IMR-90 (cell line): ENCODE measurements around the gene VPS35L. TPM values are rescaled to one million over a fixed set of nuclear protein-coding genes. Genes with fewer than 3 reads are reported as not detected.

Experiments used
- ATAC-seq: fragments of 200-7000 bp; cut with Tn5 transposase; 2 replicates; pipeline ENCODE4 v1.9.1; 2020; ENCODE audit warnings: low read depth, mild to moderate bottlenecking, moderate library complexity
- BruUV-seq: library from RNA; stranded (reverse); fragments of 400-500 nt; replicated peaks from 2 replicates; lab custom pipeline; 2021; lab: Mats Ljungman, UMichigan
- CTCF ChIA-PET: fragments of 300-600 bp; formaldehyde crosslinking; extraction: SDS; loops from one replicate; lab custom pipeline; 2021; ENCODE audit warnings: antibody characterized with exemption; lab: Yijun Ruan, JAX
- POLR2A ChIA-PET: fragments of 300-600 bp; sonication (Branson Sonifier 250); formaldehyde crosslinking; loops from one replicate; lab custom pipeline; 2022; ENCODE audit warnings: antibody characterized with exemption; ENCODE audit not compliant: unreplicated experiment; lab: Charles Lee
- DNase-seq: peaks from one replicate; pipeline ENCODE4 v3.0.0; 2013
- H2AFZ ChIP-seq: replicated peaks from 2 replicates; pipeline ENCODE3; 2013; ENCODE audit warnings: low read length, mild to moderate bottlenecking; ENCODE audit not compliant: poor library complexity
- H2AK5ac ChIP-seq: 2 replicates; pipeline ENCODE4 v1.6.1; 2013; ENCODE audit warnings: low read depth, low read length, inconsistent platforms
- H2AK9ac ChIP-seq: replicated peaks from 2 replicates; pipeline ENCODE3; 2013; ENCODE audit warnings: mild to moderate bottlenecking, low read depth, low read length, moderate library complexity; ENCODE audit not compliant: poor library complexity
- H2BK120ac ChIP-seq: 2 replicates; pipeline ENCODE4 v1.6.1; 2013; ENCODE audit warnings: low read depth, low read length, inconsistent platforms
- H2BK15ac ChIP-seq: 3 replicates; pipeline ENCODE4 v1.6.1; 2013; ENCODE audit warnings: low read depth, low read length, inconsistent platforms
- H2BK20ac ChIP-seq: 2 replicates; pipeline ENCODE4 v1.6.1; 2013; ENCODE audit warnings: low read depth, mild to moderate bottlenecking, inconsistent platforms, low read length, moderate library complexity
- H2BK5ac ChIP-seq: 2 replicates; pipeline ENCODE4 v1.6.1; 2013; ENCODE audit warnings: mild to moderate bottlenecking, low read depth, low read length, inconsistent platforms; ENCODE audit not compliant: poor library complexity, severe bottlenecking
- H3K14ac ChIP-seq: replicated peaks from 2 replicates; pipeline ENCODE4 v1.6.1; 2013; ENCODE audit warnings: low read depth, low read length, inconsistent platforms
- H3K18ac ChIP-seq: 2 replicates; pipeline ENCODE4 v1.6.1; 2013; ENCODE audit warnings: low read depth, low read length, control low read depth
- H3K23ac ChIP-seq: 2 replicates; pipeline ENCODE4 v1.6.1; 2013; ENCODE audit warnings: low read depth, low read length, inconsistent platforms
- H3K27ac ChIP-seq: 2 replicates; pipeline ENCODE4 v1.5.1; 2013; ENCODE audit warnings: mild to moderate bottlenecking, control low read depth, low read length; ENCODE audit not compliant: insufficient read depth
- H3K27me3 ChIP-seq: 2 replicates; pipeline ENCODE4 v1.6.1; 2013; ENCODE audit warnings: low read length; ENCODE audit not compliant: control insufficient read depth, insufficient read depth
- H3K36me3 ChIP-seq: 2 replicates; pipeline ENCODE4 v1.6.1; 2013; ENCODE audit warnings: low read length, mixed read lengths; ENCODE audit not compliant: control insufficient read depth, insufficient read depth
- H3K4ac ChIP-seq: 2 replicates; pipeline ENCODE4 v1.6.1; 2013; ENCODE audit warnings: low read depth, low read length, inconsistent platforms
- H3K4me1 ChIP-seq: 2 replicates; pipeline ENCODE4 v1.6.1; 2013; ENCODE audit warnings: low read length, mixed read lengths; ENCODE audit not compliant: control insufficient read depth, insufficient read depth
- H3K4me2 ChIP-seq: 2 replicates; pipeline ENCODE4 v1.6.1; 2013; ENCODE audit warnings: low read depth, mild to moderate bottlenecking, control low read depth, low read length, moderate library complexity
- H3K4me3 ChIP-seq: 2 replicates; pipeline ENCODE4 v1.5.1; 2013; ENCODE audit warnings: low read depth, mild to moderate bottlenecking, control low read depth, low read length, moderate library complexity; ENCODE audit not compliant: insufficient read depth
- H3K56ac ChIP-seq: 2 replicates; pipeline ENCODE4 v1.6.1; 2013; ENCODE audit warnings: low read length, inconsistent platforms; ENCODE audit not compliant: insufficient read depth; ENCODE audit errors: extremely low read depth
- H3K79me1 ChIP-seq, 2 experiments: 2 replicates each; pipeline ENCODE4 v1.6.1; 2013; ENCODE audit warnings: low read length in 2 of 2, inconsistent platforms in 1 of 2, low read depth in 1 of 2
- H3K9ac ChIP-seq: 2 replicates; pipeline ENCODE4 v1.6.1; 2013; ENCODE audit warnings: low read depth, low read length, control low read depth
- H3K9me1 ChIP-seq: 2 replicates; pipeline ENCODE4 v1.6.1; 2013; ENCODE audit warnings: low read length, inconsistent platforms; ENCODE audit not compliant: insufficient read depth
- H3K9me3 ChIP-seq: 2 replicates; pipeline ENCODE4 v1.6.1; 2013; ENCODE audit warnings: low read length; ENCODE audit not compliant: control insufficient read depth, insufficient read depth
- H4K20me1 ChIP-seq: 2 replicates; pipeline ENCODE4 v1.6.1; 2013; ENCODE audit warnings: low read length, inconsistent platforms; ENCODE audit not compliant: insufficient read depth
- H4K5ac ChIP-seq: 2 replicates; pipeline ENCODE4 v1.6.1; 2013; ENCODE audit warnings: mild to moderate bottlenecking, low read depth, low read length, control low read depth
- H4K8ac ChIP-seq, 2 experiments: 2 replicates each; pipeline ENCODE4 v1.6.1; 2013; ENCODE audit warnings: low read depth in 2 of 2, low read length in 2 of 2, control low read depth in 1 of 2, inconsistent platforms in 1 of 2
- H4K91ac ChIP-seq: 2 replicates; pipeline ENCODE4 v1.6.1; 2013; ENCODE audit warnings: low read depth, low read length, inconsistent platforms; ENCODE audit not compliant: insufficient read depth
- BHLHE40 ChIP-seq: fragments of 150-350 bp; IDR thresholded peaks from 2 replicates; pipeline ENCODE4 v1.6.1; 2016; ENCODE audit warnings: mild to moderate bottlenecking, low read depth, low read length
- CEBPB ChIP-seq: IDR thresholded peaks from 2 replicates; pipeline ENCODE4 v1.6.1; 2012; ENCODE audit warnings: low read depth, low read length, improper control_type of control experiment
- CHD1 ChIP-seq: IDR thresholded peaks from 2 replicates; pipeline ENCODE4 v1.6.1; 2012; ENCODE audit warnings: low read depth, low read length, improper control_type of control experiment
- FOS ChIP-seq: fragments of 150-350 bp; IDR thresholded peaks from 2 replicates; pipeline ENCODE4 v1.6.1; 2016; ENCODE audit warnings: low read depth, low read length
- MAFK ChIP-seq: IDR thresholded peaks from 2 replicates; pipeline ENCODE4 v1.6.1; 2012; ENCODE audit warnings: low read depth, low read length, improper control_type of control experiment
- MAZ ChIP-seq: IDR thresholded peaks from 2 replicates; pipeline ENCODE4 v1.6.1; 2012; ENCODE audit warnings: low read depth, mild to moderate bottlenecking, low read length, improper control_type of control experiment, moderate library complexity, borderline replicate concordance
- MXI1 ChIP-seq: IDR thresholded peaks from 2 replicates; pipeline ENCODE4 v1.6.1; 2012; ENCODE audit warnings: low read depth, mild to moderate bottlenecking, low read length, moderate library complexity, borderline replicate concordance
- NFE2L2 ChIP-seq: fragments of 150-350 bp; IDR thresholded peaks from 2 replicates; pipeline ENCODE4 v1.6.1; 2016; ENCODE audit warnings: low read depth, mild to moderate bottlenecking, low read length
- POLR2A ChIP-seq: IDR thresholded peaks from 2 replicates; pipeline ENCODE4 v1.6.1; 2012; ENCODE audit warnings: mild to moderate bottlenecking, low read depth, low read length
- RAD21 ChIP-seq: IDR thresholded peaks from 2 replicates; pipeline ENCODE4 v1.6.1; 2012; ENCODE audit warnings: low read length, improper control_type of control experiment
- RCOR1 ChIP-seq: IDR thresholded peaks from 2 replicates; pipeline ENCODE4 v1.6.1; 2012; ENCODE audit warnings: mild to moderate bottlenecking, low read length, improper control_type of control experiment; ENCODE audit not compliant: insufficient replicate concordance
- RFX5 ChIP-seq: IDR thresholded peaks from 2 replicates; pipeline ENCODE4 v1.8.0; 2012; ENCODE audit warnings: low read depth, mild to moderate bottlenecking, low read length, moderate library complexity
- SMC3 ChIP-seq: fragments of 150-350 bp; IDR thresholded peaks from 2 replicates; pipeline ENCODE4 v1.6.1; 2016; ENCODE audit warnings: low read depth, mild to moderate bottlenecking, antibody characterized with exemption, low read length, moderate library complexity
- WGBS, 2 experiments: methylation state at CpG; one replicate each; pipeline versions ENCODE4 v1.1.5 to v1.1.7; 2013; ENCODE audit warnings: missing lambda C conversion rate in 2 of 2; ENCODE audit not compliant: insufficient read length in 1 of 2; ENCODE audit errors: extremely low coverage in 2 of 2; 5-methylcytosine and 5-hydroxymethylcytosine counted together
- dilution Hi-C: fragments of 300-500 bp; cut with HindIII; formaldehyde crosslinking; loops from one replicate; pipeline ENCODE4 v1.14.3; 2018; ENCODE audit warnings: low sequenced_read_pairs; ENCODE audit not compliant: unreplicated experiment
- in situ Hi-C: fragments of 300-500 bp; cut with MboI; formaldehyde crosslinking; loops from 3 replicates; pipeline ENCODE4 v1.14.3; 2019; ENCODE audit warnings: low sequenced_read_pairs, inconsistent platforms, mixed read lengths
- intact Hi-C: fragments of 100-400 bp; cut with micrococcal nuclease; formaldehyde crosslinking; loops from 2 replicates; pipeline ENCODE4 v1.10.0; 2022
- polyA plus RNA-seq, 3 experiments: library from polyadenylated mRNA; depleted of rRNA; stranded (reverse); fragments of >200 nt; gene quantifications; 2 replicates each; pipeline ENCODE4 v1.2.3, GENCODE V29; 2012; ENCODE audit warnings: low replicate concordance in 1 of 3
- total RNA-seq: library from RNA; depleted of rRNA; stranded (reverse); fragments of >200 nt; gene quantifications from 2 replicates; pipeline ENCODE4 v1.2.3, GENCODE V29; 2012
- TF ChIP-seq, protein P1 (sequence below): fragments of 150-350 bp; IDR thresholded peaks from 2 replicates; pipeline ENCODE4 v1.6.1; 2017; ENCODE audit warnings: mild to moderate bottlenecking, antibody characterized with exemption, low read length, low read depth
- TF ChIP-seq, protein P2 (sequence below): fragments of 150-350 bp; IDR thresholded peaks from 2 replicates; pipeline ENCODE4 v1.6.1; 2016; ENCODE audit warnings: low read depth, mild to moderate bottlenecking, low read length, moderate library complexity, borderline replicate concordance
- TF ChIP-seq, protein P3 (sequence below): conservative IDR thresholded peaks from 2 replicates; pipeline ENCODE4 v1.5.1; 2012; ENCODE audit warnings: mild to moderate bottlenecking, low read depth, low read length, improper control_type of control experiment

Gene VPS35L
- total and polyA plus RNA-seq, 2 of the 4 experiments (the other 2 are of a cell fraction) = 28.0 to 40.1 TPM

DNA sequence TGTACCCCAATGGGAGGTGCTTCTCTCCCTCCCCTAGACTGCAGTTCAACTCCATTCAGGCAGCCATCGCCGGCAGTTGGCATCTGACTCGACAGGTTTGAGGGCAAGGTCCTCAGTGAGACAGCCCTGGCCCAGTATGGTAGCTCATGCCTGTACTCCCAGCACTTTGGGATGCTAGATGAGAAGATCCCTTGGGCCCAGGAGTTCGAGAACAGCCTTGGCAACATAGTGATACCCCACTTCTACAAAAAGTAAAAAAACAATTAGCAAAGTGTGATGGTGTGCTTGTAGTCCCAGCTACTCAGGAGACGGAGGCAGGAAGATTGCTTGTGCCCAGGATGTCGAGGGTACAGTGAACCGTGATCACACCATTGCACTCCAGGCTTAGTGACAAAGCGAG lies 12.1 kb downstream of the VPS35L start:
- H3K14ac ChIP-seq = no peak overlapping the region
- no peak overlapping the region for H4K91ac ChIP-seq
- ChIA-PET POLR2A (no interaction called here), CTCF (no interaction called here)
- no peak overlapping the region for H2BK20ac ChIP-seq
- H3K4me3 ChIP-seq = no peak overlapping the region
- H3K27me3 ChIP-seq = no peaks in the 10 kb centered on the region
- H4K5ac ChIP-seq = no peak overlapping the region
- ATAC-seq (no peak), DNase-seq (no peak)
- no peak overlapping the region for H2BK5ac ChIP-seq
- H3K79me1 ChIP-seq = peaks cover 5 to 17% of the 10 kb centered on the region in 2 experiments
- no peaks in the 10 kb centered on the region for H3K4me1 ChIP-seq
- H4K20me1 ChIP-seq = no peaks in the 10 kb centered on the region
- H3K27ac ChIP-seq = no peak overlapping the region
- no peak overlapping the region for H3K18ac ChIP-seq
- peaks cover 39% of the 10 kb centered on the region for H3K36me3 ChIP-seq
- intact Hi-C loops (no loop called here), in situ Hi-C loops (no loop called here), dilution Hi-C loops (no loop called here)
- H2AK9ac ChIP-seq = no peak overlapping the region
- H3K9me1 ChIP-seq = no peaks in the 10 kb centered on the region
- BruUV-seq = no TSS peak
- WGBS, 2 experiments = 100% methylated on average over 2 of the region's 8 CpGs; no CpG with 5 or more reads in 1 of the 2 experiments
- no peak overlapping the region for H2AK5ac ChIP-seq
- H3K9ac ChIP-seq = no peak overlapping the region
- TF ChIP-seq RFX5 = no peak
- TF ChIP-seq CEBPB = no peak
- no peak for TF ChIP-seq BHLHE40
- TF ChIP-seq, protein P1, sequence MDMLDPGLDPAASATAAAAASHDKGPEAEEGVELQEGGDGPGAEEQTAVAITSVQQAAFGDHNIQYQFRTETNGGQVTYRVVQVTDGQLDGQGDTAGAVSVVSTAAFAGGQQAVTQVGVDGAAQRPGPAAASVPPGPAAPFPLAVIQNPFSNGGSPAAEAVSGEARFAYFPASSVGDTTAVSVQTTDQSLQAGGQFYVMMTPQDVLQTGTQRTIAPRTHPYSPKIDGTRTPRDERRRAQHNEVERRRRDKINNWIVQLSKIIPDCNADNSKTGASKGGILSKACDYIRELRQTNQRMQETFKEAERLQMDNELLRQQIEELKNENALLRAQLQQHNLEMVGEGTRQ = no peak
- TF ChIP-seq MAFK = no peak
- TF ChIP-seq RAD21 = no peak
- TF ChIP-seq SMC3 = no peak
- TF ChIP-seq MXI1 = no peak
- TF ChIP-seq MAZ = no peak
- no peak for TF ChIP-seq CHD1
- TF ChIP-seq POLR2A = no peak
- TF ChIP-seq RCOR1 = no peak
- TF ChIP-seq, protein P2, sequence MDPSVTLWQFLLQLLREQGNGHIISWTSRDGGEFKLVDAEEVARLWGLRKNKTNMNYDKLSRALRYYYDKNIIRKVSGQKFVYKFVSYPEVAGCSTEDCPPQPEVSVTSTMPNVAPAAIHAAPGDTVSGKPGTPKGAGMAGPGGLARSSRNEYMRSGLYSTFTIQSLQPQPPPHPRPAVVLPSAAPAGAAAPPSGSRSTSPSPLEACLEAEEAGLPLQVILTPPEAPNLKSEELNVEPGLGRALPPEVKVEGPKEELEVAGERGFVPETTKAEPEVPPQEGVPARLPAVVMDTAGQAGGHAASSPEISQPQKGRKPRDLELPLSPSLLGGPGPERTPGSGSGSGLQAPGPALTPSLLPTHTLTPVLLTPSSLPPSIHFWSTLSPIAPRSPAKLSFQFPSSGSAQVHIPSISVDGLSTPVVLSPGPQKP = no peak
- TF ChIP-seq, protein P3, sequence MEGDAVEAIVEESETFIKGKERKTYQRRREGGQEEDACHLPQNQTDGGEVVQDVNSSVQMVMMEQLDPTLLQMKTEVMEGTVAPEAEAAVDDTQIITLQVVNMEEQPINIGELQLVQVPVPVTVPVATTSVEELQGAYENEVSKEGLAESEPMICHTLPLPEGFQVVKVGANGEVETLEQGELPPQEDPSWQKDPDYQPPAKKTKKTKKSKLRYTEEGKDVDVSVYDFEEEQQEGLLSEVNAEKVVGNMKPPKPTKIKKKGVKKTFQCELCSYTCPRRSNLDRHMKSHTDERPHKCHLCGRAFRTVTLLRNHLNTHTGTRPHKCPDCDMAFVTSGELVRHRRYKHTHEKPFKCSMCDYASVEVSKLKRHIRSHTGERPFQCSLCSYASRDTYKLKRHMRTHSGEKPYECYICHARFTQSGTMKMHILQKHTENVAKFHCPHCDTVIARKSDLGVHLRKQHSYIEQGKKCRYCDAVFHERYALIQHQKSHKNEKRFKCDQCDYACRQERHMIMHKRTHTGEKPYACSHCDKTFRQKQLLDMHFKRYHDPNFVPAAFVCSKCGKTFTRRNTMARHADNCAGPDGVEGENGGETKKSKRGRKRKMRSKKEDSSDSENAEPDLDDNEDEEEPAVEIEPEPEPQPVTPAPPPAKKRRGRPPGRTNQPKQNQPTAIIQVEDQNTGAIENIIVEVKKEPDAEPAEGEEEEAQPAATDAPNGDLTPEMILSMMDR = no peak
- no peak for TF ChIP-seq NFE2L2
- no peak for TF ChIP-seq FOS
- H3K23ac ChIP-seq = no peak overlapping the region
- H2BK120ac ChIP-seq = no peak overlapping the region
- no peak overlapping the region for H2AFZ ChIP-seq
- no peak overlapping the region for H3K4me2 ChIP-seq
- no peak overlapping the region for H4K8ac ChIP-seq
- no peak overlapping the region for H2BK15ac ChIP-seq
- H3K4ac ChIP-seq = no peak overlapping the region
- H3K56ac ChIP-seq = no peak overlapping the region
- H3K9me3 ChIP-seq = peaks cover 8% of the 10 kb centered on the region
